ENCODE data around the gene BCAS3. TPM values are rescaled to one million over a fixed set of nuclear protein-coding genes. Genes with fewer than 3 reads are reported as not detected.
A peak's percentile ranks its signal among the peaks of the same experiment; 100 is the strongest.

BCAS3 gene
- total RNA-seq, 6 experiments from 2014 or later = 9.2 to 22.1 (median 14.2) TPM

GRCh38 chr17:61369751-61370150 lies 692.1 kb downstream of the BCAS3 start:
- H3K36me3 ChIP-seq = no peaks in the 10 kb centered on the region
- intact Hi-C loops (cut with DNase I) = no loop called here
- no peaks in the 10 kb centered on the region for H3K4me1 ChIP-seq
- no peaks in the 10 kb centered on the region for H3K9me3 ChIP-seq
- H3K27me3 ChIP-seq = no peaks in the 10 kb centered on the region
- DNase-seq (no peak), ATAC-seq (no peak)
- no peak overlapping the region for H3K27ac ChIP-seq
- H3K4me3 ChIP-seq = no peak overlapping the region
- WGBS (ENCODE audit: insufficient coverage, low coverage, low lambda C conversion rate, missing lambda C conversion rate) = 100% methylated on average over 1 of the region's 10 CpGs
- TF ChIP-seq, protein P1, sequence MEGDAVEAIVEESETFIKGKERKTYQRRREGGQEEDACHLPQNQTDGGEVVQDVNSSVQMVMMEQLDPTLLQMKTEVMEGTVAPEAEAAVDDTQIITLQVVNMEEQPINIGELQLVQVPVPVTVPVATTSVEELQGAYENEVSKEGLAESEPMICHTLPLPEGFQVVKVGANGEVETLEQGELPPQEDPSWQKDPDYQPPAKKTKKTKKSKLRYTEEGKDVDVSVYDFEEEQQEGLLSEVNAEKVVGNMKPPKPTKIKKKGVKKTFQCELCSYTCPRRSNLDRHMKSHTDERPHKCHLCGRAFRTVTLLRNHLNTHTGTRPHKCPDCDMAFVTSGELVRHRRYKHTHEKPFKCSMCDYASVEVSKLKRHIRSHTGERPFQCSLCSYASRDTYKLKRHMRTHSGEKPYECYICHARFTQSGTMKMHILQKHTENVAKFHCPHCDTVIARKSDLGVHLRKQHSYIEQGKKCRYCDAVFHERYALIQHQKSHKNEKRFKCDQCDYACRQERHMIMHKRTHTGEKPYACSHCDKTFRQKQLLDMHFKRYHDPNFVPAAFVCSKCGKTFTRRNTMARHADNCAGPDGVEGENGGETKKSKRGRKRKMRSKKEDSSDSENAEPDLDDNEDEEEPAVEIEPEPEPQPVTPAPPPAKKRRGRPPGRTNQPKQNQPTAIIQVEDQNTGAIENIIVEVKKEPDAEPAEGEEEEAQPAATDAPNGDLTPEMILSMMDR (IDR thresholded peaks at IDR 0.05) = no peak
- TF ChIP-seq POLR2A (IDR thresholded peaks at IDR 0.05) = no peak

DNA sequence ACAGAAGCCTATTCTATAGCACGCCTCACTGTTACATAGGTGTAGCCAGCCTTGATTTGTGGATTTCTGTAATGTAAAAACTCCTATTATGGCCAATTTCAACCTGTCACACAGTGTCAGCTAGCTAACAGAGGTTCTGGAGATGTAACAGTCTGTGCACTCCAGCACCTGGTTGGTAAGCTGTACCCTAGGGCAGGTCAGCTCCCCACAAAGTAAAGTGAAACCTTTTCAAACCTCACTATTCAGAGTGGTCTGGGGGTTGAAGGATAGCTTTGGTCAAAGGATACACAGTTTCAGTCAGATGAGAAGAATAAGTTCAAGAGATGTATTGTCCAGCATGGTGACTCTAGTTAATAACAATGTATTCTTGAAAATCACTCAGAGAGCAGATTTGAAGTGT lies 693.5 kb downstream of the BCAS3 start:
- intact Hi-C loops (cut with DNase I) = no loop called here
- H3K4me3 ChIP-seq = no peak overlapping the region
- DNase-seq = no peak
- H3K27ac ChIP-seq = no peak overlapping the region
- H3K36me3 ChIP-seq = no peaks in the 10 kb centered on the region
- no peak for ATAC-seq
- no peaks in the 10 kb centered on the region for H3K27me3 ChIP-seq
- TF ChIP-seq POLR2A (IDR thresholded peaks at IDR 0.05) = no peak
- TF ChIP-seq, protein P1 (IDR thresholded peaks at IDR 0.05) = no peak
- WGBS (ENCODE audit: insufficient coverage, low coverage, low lambda C conversion rate, missing lambda C conversion rate) = 89% methylated on average over 1 of the region's 1 CpG
- no peaks in the 10 kb centered on the region for H3K4me1 ChIP-seq
- no peaks in the 10 kb centered on the region for H3K9me3 ChIP-seq

DNA sequence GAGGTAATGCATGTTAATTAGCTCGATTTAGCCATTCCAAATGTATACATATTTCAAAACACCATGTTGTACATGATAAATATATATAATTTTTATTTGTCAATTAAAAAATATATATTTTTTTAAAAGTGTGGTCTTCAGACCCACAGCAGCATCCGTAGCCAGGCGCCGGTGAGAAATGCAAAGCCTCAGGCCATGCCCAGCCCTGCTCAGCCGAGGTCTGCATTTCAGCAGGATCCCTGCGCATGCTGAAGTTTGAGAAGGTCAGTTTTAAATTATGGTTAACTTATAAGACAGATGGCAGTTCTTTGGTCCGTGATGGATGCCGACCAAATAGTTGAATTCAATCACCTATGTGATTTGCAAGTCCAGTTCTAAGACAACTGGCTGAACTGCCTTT lies 694.0 kb downstream of the BCAS3 start:
- WGBS (ENCODE audit: insufficient coverage, low coverage, low lambda C conversion rate, missing lambda C conversion rate) = 93% methylated on average over 7 of the region's 8 CpGs
- H3K36me3 ChIP-seq = no peaks in the 10 kb centered on the region
- DNase-seq (no peak), ATAC-seq (no peak)
- no peaks in the 10 kb centered on the region for H3K4me1 ChIP-seq
- H3K9me3 ChIP-seq = no peaks in the 10 kb centered on the region
- H3K4me3 ChIP-seq = no peak overlapping the region
- TF ChIP-seq, protein P1 (IDR thresholded peaks at IDR 0.05) = no peak
- TF ChIP-seq POLR2A (IDR thresholded peaks at IDR 0.05) = no peak
- intact Hi-C loops (cut with DNase I) = no loop called here
- H3K27ac ChIP-seq = no peak overlapping the region
- no peaks in the 10 kb centered on the region for H3K27me3 ChIP-seq

DNA sequence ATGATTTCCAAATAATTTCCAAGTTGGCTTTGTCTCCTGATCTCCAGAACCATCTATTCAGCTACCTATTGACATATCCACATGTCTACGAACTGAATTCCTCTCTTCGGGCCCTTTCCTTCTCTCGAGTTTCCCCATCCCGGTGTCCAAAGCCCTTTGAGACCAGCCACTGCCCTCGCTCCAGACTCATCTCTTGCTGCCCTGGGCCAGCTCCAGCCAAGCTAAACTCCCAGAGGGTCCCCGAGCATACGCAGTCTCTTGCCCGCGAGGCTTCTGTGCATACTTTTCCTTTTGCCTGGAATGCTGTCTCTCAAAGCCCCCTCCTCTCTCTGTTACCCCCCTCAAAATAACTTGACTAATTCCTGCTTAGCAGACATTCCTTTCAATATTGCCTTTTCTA lies 694.8 kb downstream of the BCAS3 start:
- TF ChIP-seq POLR2A (IDR thresholded peaks at IDR 0.05) = no peak
- intact Hi-C loops (cut with DNase I) = no loop called here
- no peak for DNase-seq
- Histone ChIP-seq H3K36me3 (no peaks in the 10 kb centered on the region), H3K27me3 (no peaks in the 10 kb centered on the region), H3K27ac (no peak overlapping the region), H3K4me1 (no peaks in the 10 kb centered on the region), H3K9me3 (no peaks in the 10 kb centered on the region), H3K4me3 (no peak overlapping the region)
- WGBS (ENCODE audit: insufficient coverage, low coverage, low lambda C conversion rate, missing lambda C conversion rate) = 85% methylated on average over 8 of the region's 9 CpGs
- ATAC-seq = no peak

DNA sequence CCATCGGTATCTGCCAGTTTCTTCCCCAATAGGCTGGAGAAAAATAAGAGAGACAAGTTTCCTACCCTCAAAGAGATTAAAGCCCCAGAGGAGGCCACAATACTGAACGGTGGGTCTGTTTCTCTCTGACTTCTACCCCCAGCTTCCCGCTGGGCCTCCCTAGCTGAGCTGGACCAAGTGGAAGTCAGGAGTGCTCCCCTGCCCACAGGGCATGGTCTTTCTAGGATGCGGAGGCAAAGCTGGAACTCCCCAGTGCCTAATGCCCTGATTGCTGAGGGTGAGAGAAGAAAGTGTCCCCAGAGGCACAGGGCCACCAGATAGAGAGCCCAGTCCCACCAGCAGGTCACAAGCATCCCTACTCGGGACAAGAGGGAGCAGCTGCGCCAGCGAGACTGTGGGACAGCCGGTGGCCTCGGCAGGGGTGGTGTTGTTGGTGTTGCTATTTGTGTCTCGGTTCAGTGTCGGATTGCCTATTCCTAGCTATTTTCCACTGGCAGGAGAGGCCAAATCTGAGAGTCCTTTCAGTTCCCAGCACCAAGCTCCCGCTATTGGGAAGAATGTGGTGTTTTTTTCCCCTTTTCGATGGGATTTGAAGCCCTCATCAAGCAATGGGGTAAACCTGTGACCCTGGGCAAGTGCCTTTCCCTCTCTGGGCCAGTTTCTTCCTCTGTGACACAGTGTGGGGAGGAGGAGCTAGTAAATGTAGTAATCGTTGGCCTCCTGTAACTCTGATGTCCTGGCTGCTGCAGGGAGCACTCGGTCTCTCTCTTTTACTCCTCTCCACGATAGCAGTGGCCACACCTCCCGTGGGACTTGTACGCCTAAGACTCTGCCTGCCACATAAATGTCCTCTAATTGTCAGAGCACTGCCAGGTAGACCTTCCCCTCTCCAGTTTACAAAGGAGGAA lies 699.5 kb downstream of the BCAS3 start:
- 83% methylated on average over 13 of the region's 18 CpGs for WGBS (ENCODE audit: insufficient coverage, low coverage, low lambda C conversion rate, missing lambda C conversion rate)
- H3K36me3 ChIP-seq = no peaks in the 10 kb centered on the region
- peak in 1 of 3 donors; percentile 15 for DNase-seq
- no peak overlapping the region for H3K4me3 ChIP-seq
- no peaks in the 10 kb centered on the region for H3K27me3 ChIP-seq
- intact Hi-C loops (cut with DNase I) = no loop called here
- no peaks in the 10 kb centered on the region for H3K4me1 ChIP-seq
- TF ChIP-seq, protein P1 (IDR thresholded peaks at IDR 0.05) = no peak
- TF ChIP-seq POLR2A (IDR thresholded peaks at IDR 0.05) = no peak
- no peaks in the 10 kb centered on the region for H3K9me3 ChIP-seq
- ATAC-seq = no peak
- no peak overlapping the region for H3K27ac ChIP-seq
